ENCODE measurements around the gene HMGN4.

GRCh38 chr6:26581164-26581915 lies 43.2 kb downstream of the HMGN4 start:
- no peak for TF ChIP-seq POLR2AphosphoS5 (IDR thresholded peaks at IDR 0.05)
- TF ChIP-seq, protein P1, sequence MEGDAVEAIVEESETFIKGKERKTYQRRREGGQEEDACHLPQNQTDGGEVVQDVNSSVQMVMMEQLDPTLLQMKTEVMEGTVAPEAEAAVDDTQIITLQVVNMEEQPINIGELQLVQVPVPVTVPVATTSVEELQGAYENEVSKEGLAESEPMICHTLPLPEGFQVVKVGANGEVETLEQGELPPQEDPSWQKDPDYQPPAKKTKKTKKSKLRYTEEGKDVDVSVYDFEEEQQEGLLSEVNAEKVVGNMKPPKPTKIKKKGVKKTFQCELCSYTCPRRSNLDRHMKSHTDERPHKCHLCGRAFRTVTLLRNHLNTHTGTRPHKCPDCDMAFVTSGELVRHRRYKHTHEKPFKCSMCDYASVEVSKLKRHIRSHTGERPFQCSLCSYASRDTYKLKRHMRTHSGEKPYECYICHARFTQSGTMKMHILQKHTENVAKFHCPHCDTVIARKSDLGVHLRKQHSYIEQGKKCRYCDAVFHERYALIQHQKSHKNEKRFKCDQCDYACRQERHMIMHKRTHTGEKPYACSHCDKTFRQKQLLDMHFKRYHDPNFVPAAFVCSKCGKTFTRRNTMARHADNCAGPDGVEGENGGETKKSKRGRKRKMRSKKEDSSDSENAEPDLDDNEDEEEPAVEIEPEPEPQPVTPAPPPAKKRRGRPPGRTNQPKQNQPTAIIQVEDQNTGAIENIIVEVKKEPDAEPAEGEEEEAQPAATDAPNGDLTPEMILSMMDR (IDR thresholded peaks at IDR 0.05) = no peak

Measured in breast epithelium (tissue), 3 donors.